Right cardiac atrium (tissue), 5 donors: Measurements from ENCODE around the gene PTH1R. TPM values are rescaled to one million over a fixed set of nuclear protein-coding genes. Genes with fewer than 3 reads are reported as not detected.

Experiments
- ATAC-seq, 2 donors: fragments of 200-7000 bp; cut with Tn5 transposase; one replicate each; pipeline versions ENCODE4 v1.8.0 to v1.9.1; 2020; ENCODE audit warnings: moderate library complexity in 2 of 2, mild to moderate bottlenecking in 1 of 2
- DNase-seq, 3 donors: peaks; one replicate each; pipeline ENCODE4 v3.0.0-alpha.2; 2020
- H3K27ac ChIP-seq: one replicate; pipeline ENCODE4 v1.5.1; 2013; ENCODE audit warnings: mild to moderate bottlenecking, low read length, control low read depth, moderate library complexity
- H3K27me3 ChIP-seq: one replicate; pipeline ENCODE4 v1.6.1; 2013; ENCODE audit not compliant: control insufficient read depth, insufficient read depth
- H3K4me1 ChIP-seq: one replicate; pipeline ENCODE4 v1.6.1; 2013; ENCODE audit warnings: low read length; ENCODE audit not compliant: control insufficient read depth, insufficient read depth
- H3K4me3 ChIP-seq: one replicate; pipeline ENCODE4 v1.5.1; 2013; ENCODE audit warnings: low read length, control low read depth
- H3K9me3 ChIP-seq: one replicate; pipeline ENCODE4 v1.6.1; 2013; ENCODE audit warnings: low read length; ENCODE audit not compliant: control insufficient read depth
- WGBS: extraction: QIAGEN DNeasy Blood & Tissue Kit; methylation state at CpG from one replicate; pipeline ENCODE4 v1.1.7; 2013; 5-methylcytosine and 5-hydroxymethylcytosine counted together
- intact Hi-C, 4 donors: fragments of 100-400 bp; cut with DNase I; formaldehyde crosslinking; loops; one replicate each; pipeline versions ENCODE4 v1.11.0 to v1.14.0; 2022 to 2023
- polyA plus RNA-seq: library from polyadenylated mRNA; stranded (reverse); fragments of 200-250 nt; gene quantifications from one replicate; pipeline ENCODE4 v1.2.3, GENCODE V29; 2013
- total RNA-seq, 4 donors: library from RNA; stranded (reverse); fragmentation: NEBNext Ultra II Directional; extraction: Animal tissue kit (Norgen Biotek cat#: 25700); gene quantifications; one replicate each; pipeline ENCODE4 v1.2.1, GENCODE V29; 2021
- donor health status: healthy with polysubstance abuse.
- donor health status: DM: no; HTN: yes; CAD: no.
- donor health status: DM: no; HTN: no; CAD: no.
- donor health status: DM: no; HTN: yes; CAD: no; lungs with severe emphysema.
- donor health status: DM: yes; HTN: yes; CAD: no.

Gene PTH1R
- total and polyA plus RNA-seq, 5 donors = 9.3 to 18.5 (median 12.9) TPM

DNA sequence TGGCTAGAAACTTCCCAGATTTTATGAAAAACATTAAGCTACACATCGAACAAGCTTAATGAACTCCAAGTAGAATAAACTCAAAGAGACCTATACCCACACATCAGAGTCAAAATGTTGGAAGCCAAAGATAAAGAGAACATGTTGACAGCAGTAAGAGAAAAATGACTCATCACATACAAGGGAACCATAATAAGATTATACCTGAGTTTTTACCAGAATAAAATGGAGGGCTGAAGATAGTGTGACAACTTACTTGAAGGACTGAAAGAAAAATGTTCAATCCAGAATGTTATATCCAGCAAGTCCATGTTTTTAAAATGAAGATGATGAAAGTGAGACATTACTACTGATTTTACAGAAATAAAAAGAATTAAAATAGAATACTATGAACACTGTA, 37.0 kb upstream of the PTH1R start:
- Histone ChIP-seq H3K4me1 (no peaks in the 10 kb centered on the region), H3K4me3 (no peak overlapping the region), H3K27me3 (no peaks in the 10 kb centered on the region), H3K9me3 (no peaks in the 10 kb centered on the region), H3K27ac (no peak overlapping the region)
- ATAC-seq (no peak), DNase-seq (no peak)
- WGBS = 97% methylated on average over 1 of the region's 1 CpG
- intact Hi-C loops = no loop called here

DNA sequence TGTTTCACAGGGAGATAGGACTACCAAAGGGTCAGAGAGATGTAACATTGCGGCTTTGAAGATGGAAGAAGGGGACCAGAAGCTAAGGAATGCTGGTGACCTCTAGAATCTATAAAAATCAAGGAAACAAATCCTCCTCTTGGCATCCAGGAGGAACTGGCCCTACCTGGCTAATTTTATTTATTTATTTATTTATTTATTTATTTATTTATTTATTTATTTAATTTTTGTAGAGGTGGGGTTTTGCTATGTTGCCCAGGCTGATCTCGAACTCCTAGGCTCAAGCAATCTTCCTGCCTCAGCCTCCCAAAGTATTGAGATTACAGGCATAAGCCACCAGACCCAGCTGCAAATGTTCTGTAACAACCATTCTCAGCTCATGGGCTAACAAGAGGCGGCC, 34.0 kb upstream of the PTH1R start:
- DNase-seq (no peak), ATAC-seq (no peak)
- Histone ChIP-seq H3K27me3 (no peaks in the 10 kb centered on the region), H3K4me3 (no peak overlapping the region), H3K9me3 (no peaks in the 10 kb centered on the region), H3K27ac (no peak overlapping the region), H3K4me1 (no peaks in the 10 kb centered on the region)
- WGBS = 98% methylated on average over 3 of the region's 3 CpGs
- intact Hi-C loops = no loop called here

DNA sequence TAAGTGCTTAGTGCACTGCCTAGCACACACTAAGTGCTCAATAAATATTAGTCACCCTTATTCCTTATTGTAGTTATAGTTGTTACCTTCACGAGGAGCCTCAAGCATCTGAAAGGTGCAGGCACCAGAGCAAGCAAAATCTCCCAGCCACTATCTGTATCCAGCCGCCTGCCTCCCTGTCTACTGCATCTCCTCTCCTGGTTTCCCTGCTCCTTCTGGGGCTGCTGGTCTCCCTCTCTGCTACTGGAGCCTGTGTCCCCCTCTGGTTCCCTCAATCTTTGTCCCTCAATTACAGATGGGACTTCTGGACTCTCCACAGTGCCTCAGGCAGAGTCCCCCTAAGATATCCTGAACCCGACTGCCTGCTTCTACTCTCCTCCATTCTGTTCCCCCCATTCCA, 33.1 kb upstream of the PTH1R start:
- Histone ChIP-seq H3K4me3 (no peak overlapping the region), H3K9me3 (no peaks in the 10 kb centered on the region), H3K4me1 (no peaks in the 10 kb centered on the region), H3K27ac (no peak overlapping the region), H3K27me3 (no peaks in the 10 kb centered on the region)
- intact Hi-C loops = no loop called here
- ATAC-seq (no peak), DNase-seq (no peak)
- WGBS = 68% methylated on average over 3 of the region's 3 CpGs

DNA sequence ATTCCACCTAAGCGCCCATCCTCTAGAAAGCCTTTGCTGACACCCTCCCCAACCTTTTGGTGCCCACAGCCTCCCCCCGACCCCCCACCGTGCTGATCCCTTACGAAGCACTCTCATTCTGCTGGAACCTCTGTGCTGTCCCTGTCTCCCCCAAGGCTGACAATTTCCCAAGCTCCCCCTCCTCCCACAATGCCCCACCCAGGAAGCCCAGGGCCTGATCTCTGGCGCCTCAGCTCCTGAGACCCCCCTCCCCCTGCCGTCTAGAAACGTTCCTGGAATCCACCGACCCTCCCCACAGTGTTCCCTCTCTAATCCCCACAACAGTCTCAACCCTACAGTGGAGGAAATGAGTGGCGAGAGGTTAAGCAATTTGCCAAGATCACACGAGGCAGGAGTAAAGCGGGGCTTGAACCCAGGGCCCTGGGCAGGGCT, 32.6 kb upstream of the PTH1R start:
- no peaks in the 10 kb centered on the region for H3K27me3 ChIP-seq
- ATAC-seq = no peak
- no peaks in the 10 kb centered on the region for H3K9me3 ChIP-seq
- WGBS = 26% methylated on average over 11 of the region's 11 CpGs
- no peaks in the 10 kb centered on the region for H3K4me1 ChIP-seq
- peak in 1 of 3 donors; percentile 55 for DNase-seq
- H3K4me3 ChIP-seq = no peak overlapping the region
- intact Hi-C loops = loop anchor here in 1 of 4 donors (5.0 kb wide), 1 partner anchor 47 kb away; no protein-coding TSS in a partner anchor
- H3K27ac ChIP-seq = peak overlapping the region; percentile 28

DNA sequence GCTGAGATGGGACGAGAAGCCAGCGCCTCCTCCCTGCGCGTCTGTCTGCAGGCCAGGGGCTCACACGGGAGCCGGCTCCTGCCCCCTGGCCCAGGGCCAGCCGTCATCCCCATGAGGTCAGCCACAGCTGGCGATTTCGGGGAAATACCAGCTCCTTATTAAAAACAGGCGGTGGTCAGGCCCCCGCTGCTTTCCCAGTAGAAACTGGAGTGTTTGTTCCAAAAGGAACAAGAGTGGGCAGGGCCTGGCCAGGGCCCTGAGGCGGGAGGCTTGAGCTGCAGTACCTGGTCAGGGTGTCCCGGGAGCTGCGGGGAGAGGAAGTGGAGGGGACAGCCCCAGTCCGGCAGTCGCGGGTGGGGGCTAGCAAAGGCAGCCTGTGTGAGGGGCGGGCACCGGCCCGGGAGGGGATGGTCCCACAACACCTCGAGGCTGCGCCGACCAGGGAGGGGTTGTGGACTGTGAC, 32.1 kb upstream of the PTH1R start:
- no peaks in the 10 kb centered on the region for H3K27me3 ChIP-seq
- 4% methylated on average over 23 of the region's 23 CpGs for WGBS
- ATAC-seq (peak; percentile 60 to 69), DNase-seq (peak; percentile 80 to 93 (median 92))
- H3K27ac ChIP-seq = peak overlapping the region; percentile 22
- intact Hi-C loops = loop anchor here in 1 of 4 donors (5.0 kb wide), 1 partner anchor 47 kb away; no protein-coding TSS in a partner anchor
- no peaks in the 10 kb centered on the region for H3K9me3 ChIP-seq
- peak overlapping the region; percentile 38 for H3K4me3 ChIP-seq
- no peaks in the 10 kb centered on the region for H3K4me1 ChIP-seq

DNA sequence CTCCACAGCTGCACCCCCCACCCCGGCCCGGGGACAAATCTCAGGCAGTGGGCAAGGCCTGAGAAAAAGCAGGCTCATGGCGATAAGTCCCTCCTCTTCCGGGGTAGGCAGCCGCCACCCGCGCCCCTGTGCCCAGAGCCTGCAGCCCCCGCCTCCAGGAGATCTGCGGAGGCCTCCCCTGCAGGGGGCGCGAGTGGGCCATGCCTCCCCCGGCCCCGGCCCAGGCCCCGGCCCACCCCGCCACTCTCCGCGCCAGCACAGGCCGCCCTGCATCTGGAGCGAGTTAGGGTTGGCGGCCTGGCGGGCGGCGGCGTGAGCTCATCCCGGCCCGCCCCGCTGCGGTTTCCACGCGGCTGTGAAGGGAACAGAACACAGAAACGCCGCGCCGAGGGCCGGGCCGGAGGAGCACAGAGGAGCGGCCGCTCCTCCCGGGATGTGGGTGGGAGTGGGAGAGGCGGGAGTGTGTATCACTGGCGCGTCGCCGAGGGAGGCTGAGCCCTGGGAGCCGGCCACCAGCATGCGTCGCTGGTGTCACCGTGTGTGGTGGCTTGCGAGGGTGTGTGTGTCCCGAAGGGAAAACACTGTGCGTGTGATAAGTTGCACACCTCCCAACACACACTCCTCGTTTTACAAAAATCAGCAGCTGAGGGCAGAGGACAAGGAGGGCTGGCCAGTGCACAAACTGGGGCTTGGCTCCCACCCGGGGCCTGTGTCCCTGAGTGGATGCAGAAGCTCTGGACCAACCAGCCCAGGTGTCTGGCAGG, 31.5 kb upstream of the PTH1R start:
- intact Hi-C loops = loop anchor here in 1 of 4 donors (5.0 kb wide), 1 partner anchor 46 kb away; no protein-coding TSS in a partner anchor
- Histone ChIP-seq H3K4me3 (peak overlapping the region; percentile 38), H3K4me1 (no peaks in the 10 kb centered on the region), H3K27ac (peak overlapping the region; percentile 22), H3K27me3 (no peaks in the 10 kb centered on the region), H3K9me3 (no peaks in the 10 kb centered on the region)
- ATAC-seq (peak; percentile 78 to 84), DNase-seq (peak; percentile 84 to 94 (median 93))
- whole genome bisulfite sequencing = under 1% methylated on average over 53 of the region's 53 CpGs

DNA sequence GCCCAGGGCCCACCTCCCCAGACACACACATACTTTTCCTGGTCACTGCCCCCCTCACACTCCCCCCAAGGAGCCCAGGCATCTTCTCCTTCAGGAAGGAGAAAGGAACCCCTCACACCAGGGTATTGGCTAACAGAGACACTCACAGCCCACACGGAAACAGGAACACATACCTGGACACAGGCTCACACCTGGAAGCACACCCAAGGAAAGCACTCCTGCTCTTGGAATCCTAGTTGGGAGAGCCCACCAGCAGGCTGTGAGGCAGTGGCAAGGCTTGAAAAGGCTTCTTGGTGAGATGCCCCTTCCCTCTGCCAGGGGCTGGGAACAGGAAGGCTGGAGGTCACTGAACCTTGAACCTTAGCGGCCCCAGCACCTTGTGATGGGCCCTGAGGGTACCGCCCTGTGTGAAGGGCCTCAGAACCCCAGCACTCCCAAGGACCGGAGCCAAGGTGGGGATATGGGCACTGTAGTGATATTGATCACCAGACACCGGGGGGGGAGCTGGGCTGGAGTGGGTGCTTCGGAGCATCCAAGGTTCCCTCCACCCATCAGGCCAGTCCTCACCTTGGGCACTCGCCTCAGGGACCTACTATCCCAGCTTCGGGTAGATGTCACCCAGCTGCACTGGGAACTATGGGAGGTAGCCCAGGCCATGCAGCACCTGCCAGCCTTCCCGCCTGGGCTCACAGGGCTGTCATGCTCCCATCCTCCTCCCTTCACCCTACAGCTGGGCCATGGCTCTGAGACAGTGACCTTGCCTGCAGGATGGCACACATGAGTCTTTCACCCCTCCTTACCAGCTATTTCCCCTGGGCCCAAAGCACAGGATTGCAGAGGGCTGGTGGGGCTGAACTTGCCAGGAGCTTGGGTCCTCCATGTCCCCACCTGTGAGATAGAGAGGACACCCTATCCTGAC, 30.6 kb upstream of the PTH1R start:
- H3K27me3 ChIP-seq = no peaks in the 10 kb centered on the region
- WGBS = 88% methylated on average over 9 of the region's 9 CpGs
- H3K4me1 ChIP-seq = no peaks in the 10 kb centered on the region
- DNase-seq (peak in 1 of 3 donors; percentile 59), ATAC-seq (no peak)
- H3K4me3 ChIP-seq = peak overlapping the region; percentile 38
- no peaks in the 10 kb centered on the region for H3K9me3 ChIP-seq
- intact Hi-C loops = loop anchor here in 1 of 4 donors (5.0 kb wide), 1 partner anchor 45 kb away; no protein-coding TSS in a partner anchor
- H3K27ac ChIP-seq = no peak overlapping the region

DNA sequence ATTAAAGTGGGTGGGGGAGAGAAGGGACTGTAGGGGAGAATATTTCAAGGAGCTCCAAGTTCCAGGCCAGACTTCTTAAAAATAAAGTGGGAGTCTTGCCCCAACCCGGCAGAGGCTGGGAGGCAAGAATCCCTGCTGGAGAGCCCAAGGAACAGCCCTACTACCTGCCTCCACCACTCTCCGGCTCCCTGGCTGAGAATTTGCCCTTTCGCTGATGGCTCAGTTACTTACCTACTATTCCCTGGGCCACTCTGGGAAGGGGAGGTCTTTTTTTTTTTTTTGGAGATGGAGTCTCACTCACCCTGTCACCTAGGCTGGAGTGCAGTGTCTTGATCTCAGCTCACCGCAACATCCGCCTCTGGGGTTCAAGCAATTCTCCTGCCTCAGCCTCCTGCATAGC, 29.8 kb upstream of the PTH1R start:
- H3K9me3 ChIP-seq = no peaks in the 10 kb centered on the region
- no peaks in the 10 kb centered on the region for H3K4me1 ChIP-seq
- DNase-seq (no peak), ATAC-seq (no peak)
- no peak overlapping the region for H3K4me3 ChIP-seq
- intact Hi-C loops = loop anchor here in 1 of 4 donors (5.0 kb wide), 1 partner anchor 45 kb away; no protein-coding TSS in a partner anchor
- no peaks in the 10 kb centered on the region for H3K27me3 ChIP-seq
- H3K27ac ChIP-seq = no peak overlapping the region
- 92% methylated on average over 5 of the region's 5 CpGs for WGBS

DNA sequence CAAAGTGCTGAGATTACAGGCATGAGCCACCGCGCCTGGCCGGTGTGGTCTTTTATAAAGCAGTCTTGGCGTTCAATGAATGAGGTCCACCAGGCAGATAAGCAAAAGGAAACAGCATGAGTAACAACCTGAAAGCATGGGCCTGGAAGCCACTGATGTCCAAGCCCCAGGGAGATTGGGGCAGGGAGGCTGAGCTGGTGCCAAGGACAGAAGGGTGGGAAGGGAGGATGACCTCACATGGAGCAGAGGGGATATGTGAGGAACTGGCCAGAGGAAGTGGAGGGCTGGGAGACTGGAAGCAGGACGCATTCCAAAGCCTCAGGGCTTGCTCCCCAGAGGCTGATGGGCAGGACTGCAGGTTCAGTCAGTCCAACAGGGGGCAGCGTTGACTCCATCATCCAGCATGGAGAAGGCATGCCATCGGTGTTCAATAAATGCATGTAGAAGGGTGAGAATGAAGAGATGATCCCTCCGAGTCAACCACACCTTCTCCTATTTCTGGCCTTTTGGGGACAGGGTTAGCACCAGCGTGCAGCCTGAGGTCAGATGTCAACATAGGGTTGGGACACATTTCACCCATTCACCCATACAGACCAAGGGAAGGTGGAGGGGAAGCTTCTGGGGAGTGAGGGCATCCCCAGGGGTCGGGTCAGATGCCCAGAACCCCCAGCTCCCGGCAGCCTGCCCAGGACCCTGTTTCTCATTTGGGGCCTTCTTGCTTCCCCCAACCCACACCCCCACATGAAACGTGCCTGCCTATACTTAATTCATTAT, 29.1 kb upstream of the PTH1R start:
- no peak overlapping the region for H3K27ac ChIP-seq

DNA sequence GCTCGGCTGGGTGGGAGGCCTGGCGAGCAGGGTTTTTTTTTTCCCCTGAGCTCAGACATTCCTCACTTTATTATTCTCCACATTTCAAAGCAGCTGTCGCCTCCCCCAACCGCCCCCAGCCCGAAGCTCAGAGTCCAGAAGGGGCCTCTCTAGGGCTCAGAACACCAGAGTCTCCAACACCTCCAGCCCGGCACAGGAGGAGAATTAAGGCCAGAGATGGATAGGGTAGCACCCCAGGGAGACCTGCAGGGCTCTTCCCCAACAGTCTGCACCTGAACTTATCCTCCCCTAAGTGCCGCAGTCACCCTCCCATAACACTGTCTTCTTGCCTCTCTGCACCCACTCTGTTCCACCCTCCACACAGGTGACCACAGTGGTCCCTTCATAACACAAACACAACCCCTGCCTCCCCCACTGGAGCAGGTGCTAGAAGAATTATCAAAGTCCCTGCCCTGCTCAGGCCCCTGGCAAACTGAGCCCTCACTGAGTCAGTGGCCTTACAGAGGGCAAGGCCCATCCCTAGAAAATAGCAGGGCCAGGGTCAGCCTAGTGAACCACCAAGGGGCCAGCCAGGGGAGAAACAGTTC, 28.4 kb upstream of the PTH1R start:
- Histone ChIP-seq H3K9me3 (no peaks in the 10 kb centered on the region), H3K27ac (no peak overlapping the region), H3K27me3 (no peaks in the 10 kb centered on the region), H3K4me1 (no peaks in the 10 kb centered on the region), H3K4me3 (no peak overlapping the region)
- WGBS = 85% methylated on average over 7 of the region's 7 CpGs
- ATAC-seq = no peak
- intact Hi-C loops = loop anchor here in 1 of 4 donors (5.0 kb wide), 1 partner anchor 43 kb away; no protein-coding TSS in a partner anchor
- no peak for DNase-seq

More for the DNA sequence above, 29.1 kb upstream of the PTH1R start:
- Histone ChIP-seq H3K9me3 (no peaks in the 10 kb centered on the region), H3K4me1 (no peaks in the 10 kb centered on the region), H3K4me3 (no peak overlapping the region), H3K27me3 (no peaks in the 10 kb centered on the region)
- intact Hi-C loops = loop anchor here in 1 of 4 donors (5.0 kb wide), 1 partner anchor 44 kb away; no protein-coding TSS in a partner anchor
- 55% methylated on average over 12 of the region's 12 CpGs for WGBS
- DNase-seq (peak; percentile 76 to 81 (median 77)), ATAC-seq (peak; percentile 13 to 75)
